ENCODE results near the gene ZNF69.
"Not testable (repeated sequence)": the region's sequence is repeated elsewhere in the genome, so short reads cannot be mapped to it uniquely, and the experiment has no call there.

Gene ZNF69

DNA sequence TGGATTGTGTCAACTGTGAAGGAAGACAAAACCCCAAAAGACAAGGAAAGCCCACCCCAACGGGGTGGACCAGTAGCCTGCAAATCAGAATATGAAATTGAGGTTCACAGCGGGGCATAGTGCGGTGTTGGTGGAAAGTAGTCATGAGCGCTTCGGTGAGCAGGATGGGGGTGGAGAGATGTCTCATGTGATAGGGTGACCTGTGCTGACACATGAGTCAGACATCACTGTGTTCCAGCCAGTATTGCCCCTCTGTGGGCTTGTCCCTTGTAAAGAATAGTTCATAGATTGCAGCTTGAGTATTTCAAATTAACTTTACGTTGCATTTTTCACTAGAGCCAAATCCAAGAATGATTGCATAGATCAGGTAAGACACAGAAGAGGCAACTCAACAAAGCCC, 7.3 kb downstream of the ZNF69 start:
- Histone ChIP-seq H3K4me3 (replicated peaks; ENCODE audit: insufficient read depth, low read length) (no peak overlapping the region), H3K27me3 (ENCODE audit: insufficient read depth, poor library complexity, severe bottlenecking) (no peaks in the 10 kb centered on the region), H3K27ac (replicated peaks) (no peak overlapping the region)
- TF ChIP-seq POLR2AphosphoS5 (IDR thresholded peaks at IDR 0.05; ENCODE audit: low read depth) (no peak), GABPA (IDR thresholded peaks at IDR 0.05; ENCODE audit: low read depth) (no peak)
- TF ChIP-seq, protein P1, sequence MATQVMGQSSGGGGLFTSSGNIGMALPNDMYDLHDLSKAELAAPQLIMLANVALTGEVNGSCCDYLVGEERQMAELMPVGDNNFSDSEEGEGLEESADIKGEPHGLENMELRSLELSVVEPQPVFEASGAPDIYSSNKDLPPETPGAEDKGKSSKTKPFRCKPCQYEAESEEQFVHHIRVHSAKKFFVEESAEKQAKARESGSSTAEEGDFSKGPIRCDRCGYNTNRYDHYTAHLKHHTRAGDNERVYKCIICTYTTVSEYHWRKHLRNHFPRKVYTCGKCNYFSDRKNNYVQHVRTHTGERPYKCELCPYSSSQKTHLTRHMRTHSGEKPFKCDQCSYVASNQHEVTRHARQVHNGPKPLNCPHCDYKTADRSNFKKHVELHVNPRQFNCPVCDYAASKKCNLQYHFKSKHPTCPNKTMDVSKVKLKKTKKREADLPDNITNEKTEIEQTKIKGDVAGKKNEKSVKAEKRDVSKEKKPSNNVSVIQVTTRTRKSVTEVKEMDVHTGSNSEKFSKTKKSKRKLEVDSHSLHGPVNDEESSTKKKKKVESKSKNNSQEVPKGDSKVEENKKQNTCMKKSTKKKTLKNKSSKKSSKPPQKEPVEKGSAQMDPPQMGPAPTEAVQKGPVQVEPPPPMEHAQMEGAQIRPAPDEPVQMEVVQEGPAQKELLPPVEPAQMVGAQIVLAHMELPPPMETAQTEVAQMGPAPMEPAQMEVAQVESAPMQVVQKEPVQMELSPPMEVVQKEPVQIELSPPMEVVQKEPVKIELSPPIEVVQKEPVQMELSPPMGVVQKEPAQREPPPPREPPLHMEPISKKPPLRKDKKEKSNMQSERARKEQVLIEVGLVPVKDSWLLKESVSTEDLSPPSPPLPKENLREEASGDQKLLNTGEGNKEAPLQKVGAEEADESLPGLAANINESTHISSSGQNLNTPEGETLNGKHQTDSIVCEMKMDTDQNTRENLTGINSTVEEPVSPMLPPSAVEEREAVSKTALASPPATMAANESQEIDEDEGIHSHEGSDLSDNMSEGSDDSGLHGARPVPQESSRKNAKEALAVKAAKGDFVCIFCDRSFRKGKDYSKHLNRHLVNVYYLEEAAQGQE (IDR thresholded peaks at IDR 0.05; ENCODE audit: insufficient replicate concordance, low read depth) = no peak
- DNase-seq (ENCODE audit: low read depth in 1 of 2, low spot score in 1 of 2) = no peak

DNA sequence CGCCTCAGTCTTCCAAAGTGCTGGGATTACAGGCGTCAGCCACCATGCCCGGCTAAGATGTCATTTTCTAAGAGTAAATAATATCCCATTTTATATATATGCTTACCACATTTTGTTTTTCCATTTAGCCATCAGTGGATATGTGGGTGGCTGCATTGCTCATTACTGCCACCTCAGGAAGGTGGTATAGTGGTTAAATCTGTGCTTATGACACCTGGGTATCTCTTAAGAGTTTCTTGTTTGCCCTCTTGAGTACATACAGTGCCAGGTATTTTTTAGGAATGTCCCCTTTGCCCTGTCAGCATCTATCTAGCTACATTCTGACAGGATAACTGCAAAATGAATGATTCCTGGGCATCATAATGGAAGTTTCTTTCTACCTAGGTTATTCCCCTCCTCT, 14.6 kb downstream of the ZNF69 start:
- no peak for DNase-seq (ENCODE audit: low read depth in 1 of 2, low spot score in 1 of 2)
- TF ChIP-seq POLR2AphosphoS5 (IDR thresholded peaks at IDR 0.05; ENCODE audit: low read depth) = no peak
- TF ChIP-seq, protein P2, sequence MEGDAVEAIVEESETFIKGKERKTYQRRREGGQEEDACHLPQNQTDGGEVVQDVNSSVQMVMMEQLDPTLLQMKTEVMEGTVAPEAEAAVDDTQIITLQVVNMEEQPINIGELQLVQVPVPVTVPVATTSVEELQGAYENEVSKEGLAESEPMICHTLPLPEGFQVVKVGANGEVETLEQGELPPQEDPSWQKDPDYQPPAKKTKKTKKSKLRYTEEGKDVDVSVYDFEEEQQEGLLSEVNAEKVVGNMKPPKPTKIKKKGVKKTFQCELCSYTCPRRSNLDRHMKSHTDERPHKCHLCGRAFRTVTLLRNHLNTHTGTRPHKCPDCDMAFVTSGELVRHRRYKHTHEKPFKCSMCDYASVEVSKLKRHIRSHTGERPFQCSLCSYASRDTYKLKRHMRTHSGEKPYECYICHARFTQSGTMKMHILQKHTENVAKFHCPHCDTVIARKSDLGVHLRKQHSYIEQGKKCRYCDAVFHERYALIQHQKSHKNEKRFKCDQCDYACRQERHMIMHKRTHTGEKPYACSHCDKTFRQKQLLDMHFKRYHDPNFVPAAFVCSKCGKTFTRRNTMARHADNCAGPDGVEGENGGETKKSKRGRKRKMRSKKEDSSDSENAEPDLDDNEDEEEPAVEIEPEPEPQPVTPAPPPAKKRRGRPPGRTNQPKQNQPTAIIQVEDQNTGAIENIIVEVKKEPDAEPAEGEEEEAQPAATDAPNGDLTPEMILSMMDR (IDR thresholded peaks at IDR 0.05; ENCODE audit: insufficient read depth, low read length) = no peak
- TF ChIP-seq, protein P1 (IDR thresholded peaks at IDR 0.05; ENCODE audit: insufficient replicate concordance, low read depth) = no peak
- TF ChIP-seq GABPA (IDR thresholded peaks at IDR 0.05; ENCODE audit: low read depth) = no peak
- TF ChIP-seq SPI1 (IDR thresholded peaks at IDR 0.05; ENCODE audit: borderline replicate concordance, low read depth) = no peak
- Histone ChIP-seq H3K27me3 (ENCODE audit: insufficient read depth, poor library complexity, severe bottlenecking) (no peaks in the 10 kb centered on the region), H3K4me3 (replicated peaks; ENCODE audit: insufficient read depth, low read length) (no peak overlapping the region), H3K27ac (replicated peaks) (no peak overlapping the region)

DNA sequence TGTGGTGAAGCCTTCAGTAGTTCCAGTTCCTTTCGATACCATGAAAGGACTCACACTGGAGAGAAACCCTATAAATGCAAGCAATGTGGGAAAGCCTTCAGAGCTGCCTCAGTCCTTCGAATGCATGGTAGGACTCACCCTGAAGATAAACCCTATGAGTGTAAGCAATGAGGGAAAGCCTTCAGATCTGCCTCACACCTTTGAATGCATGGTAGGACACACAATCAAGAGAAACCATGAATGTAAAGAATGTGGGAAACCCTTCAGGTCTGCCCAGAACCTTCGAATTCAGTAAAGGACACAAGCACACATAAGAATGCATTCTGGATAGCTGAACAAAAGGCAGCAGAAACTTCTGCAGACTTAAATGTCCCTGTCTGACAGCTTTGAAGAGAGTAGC, 18.3 kb downstream of the ZNF69 start:
- TF ChIP-seq, protein P1 (IDR thresholded peaks at IDR 0.05; ENCODE audit: insufficient replicate concordance, low read depth) = no peak
- no peak overlapping the region for H3K27ac ChIP-seq (replicated peaks)
- no peak overlapping the region for H3K4me3 ChIP-seq (replicated peaks; ENCODE audit: insufficient read depth, low read length)
- DNase-seq (ENCODE audit: low read depth in 1 of 2, low spot score in 1 of 2) = no peak
- no peaks in the 10 kb centered on the region for H3K27me3 ChIP-seq (ENCODE audit: insufficient read depth, poor library complexity, severe bottlenecking)

DNA sequence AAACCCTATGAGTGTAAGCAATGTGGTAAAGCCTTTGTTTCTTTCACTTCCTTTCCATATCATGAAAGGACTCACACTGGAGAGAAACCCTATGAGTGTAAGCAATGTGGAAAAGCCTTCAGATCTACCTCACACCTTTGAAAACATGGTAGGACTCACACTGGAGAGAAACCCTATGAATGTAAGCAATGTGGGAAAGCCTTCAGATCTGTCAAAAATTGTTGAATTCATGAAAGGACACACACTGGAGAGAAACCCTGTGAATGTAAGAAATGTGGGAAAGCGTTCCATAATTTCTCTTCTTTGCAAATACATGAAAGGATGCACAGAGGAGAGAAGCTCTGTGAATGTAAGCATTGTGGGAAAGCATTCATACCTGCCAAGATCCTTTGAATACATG, 24.4 kb downstream of the ZNF69 start:
- not testable (repeated sequence) for H3K27ac ChIP-seq (replicated peaks); H3K27me3 ChIP-seq (ENCODE audit: insufficient read depth, poor library complexity, severe bottlenecking); DNase-seq (ENCODE audit: low read depth in 1 of 2, low spot score in 1 of 2); H3K4me3 ChIP-seq (replicated peaks; ENCODE audit: insufficient read depth, low read length)

DNA sequence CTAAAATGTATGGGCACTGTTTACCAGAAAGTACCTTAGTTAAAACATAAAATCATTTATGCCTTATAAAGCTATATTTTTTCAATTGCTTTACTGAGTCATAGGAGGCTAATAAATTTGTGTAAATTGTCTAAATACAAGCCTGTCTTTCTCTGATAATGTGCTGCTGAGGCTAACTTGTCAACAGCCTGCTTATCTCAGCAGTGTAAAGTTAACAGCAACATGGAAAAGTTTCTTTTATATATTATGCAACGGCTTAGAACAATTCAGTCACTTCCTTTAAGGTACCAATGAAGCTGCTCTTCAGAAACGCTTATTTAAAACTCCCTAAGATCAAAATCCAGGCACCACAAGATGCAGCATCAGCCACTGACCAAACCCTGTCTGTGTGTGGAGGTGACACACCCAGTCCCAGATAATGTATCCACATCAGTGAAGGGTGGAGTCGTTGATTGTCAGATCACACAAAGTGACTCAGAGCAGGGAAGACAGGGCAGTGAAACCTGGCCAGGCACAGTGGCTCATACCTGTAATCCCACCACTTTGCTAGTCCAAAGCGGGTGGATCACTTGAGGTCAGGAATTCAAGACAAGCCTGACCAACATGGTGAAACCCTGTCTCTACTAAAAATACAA, 27.0 kb downstream of the ZNF69 start:
- H3K27ac ChIP-seq (replicated peaks); H3K27me3 ChIP-seq (ENCODE audit: insufficient read depth, poor library complexity, severe bottlenecking); DNase-seq (ENCODE audit: low read depth in 1 of 2, low spot score in 1 of 2): not testable (repeated sequence)

More for the DNA sequence above, 27.0 kb downstream of the ZNF69 start:
- not testable (repeated sequence) for H3K4me3 ChIP-seq (replicated peaks; ENCODE audit: insufficient read depth, low read length)
